ENCODE data around the gene DZIP1L. TPM values are rescaled to one million over a fixed set of nuclear protein-coding genes. Genes with fewer than 3 reads are reported as not detected.

The DZIP1L gene
- total RNA-seq, 1 experiment from 2014 or later: 10.4 TPM

DNA sequence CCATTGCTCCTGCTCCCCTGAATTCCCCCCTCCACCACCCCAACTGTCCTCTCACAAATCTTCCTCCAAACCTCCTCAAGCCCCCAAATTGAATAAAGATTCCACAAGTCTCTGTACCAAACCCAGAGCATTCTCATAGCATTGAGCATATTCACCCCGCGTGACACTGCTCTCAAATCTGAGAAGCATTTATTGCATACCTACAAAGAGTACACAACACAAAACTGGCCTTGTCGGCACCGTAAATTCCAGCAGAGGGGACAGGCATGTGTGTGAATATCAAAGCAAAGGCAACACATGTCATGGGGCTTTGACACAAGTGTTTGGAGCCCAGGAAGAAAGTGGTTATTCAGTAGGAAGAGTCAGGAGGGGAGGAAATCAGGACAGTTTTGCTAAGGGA lies 102.9 kb downstream of the DZIP1L start:
- Histone ChIP-seq H2AK5ac (ENCODE audit: insufficient read length, low read length) (no peak overlapping the region), H2BK120ac (ENCODE audit: low read depth, low read length, poor library complexity, severe bottlenecking) (no peak overlapping the region), H3K23ac (ENCODE audit: insufficient read length, low read depth, low read length) (no peak overlapping the region), H3K23me2 (ENCODE audit: insufficient read length, low read depth, low read length, poor library complexity, severe bottlenecking) (no peaks in the 10 kb centered on the region), H3K79me2 (ENCODE audit: insufficient read depth, low read length) (no peaks in the 10 kb centered on the region), H3K4me1 (ENCODE audit: insufficient read depth, low read length) (no peaks in the 10 kb centered on the region), H3K27me3 (ENCODE audit: insufficient read depth, low read length) (no peaks in the 10 kb centered on the region; the same call in 1 of the 2 replicates), H3K56ac (ENCODE audit: insufficient read length, low read depth, low read length) (no peak overlapping the region), H4K8ac (replicated peaks; ENCODE audit: insufficient read length, low read depth, low read length) (no peak overlapping the region), H3K4me2 (ENCODE audit: insufficient read depth, insufficient read length, low read length) (no peak overlapping the region), H4K5ac (ENCODE audit: insufficient read length, low read depth, low read length) (no peak overlapping the region), H4K20me1 (ENCODE audit: control insufficient read depth, insufficient read depth, insufficient read length) (no peaks in the 10 kb centered on the region), H2BK12ac (ENCODE audit: insufficient read length, low read depth, low read length) (no peak overlapping the region), H3K18ac (ENCODE audit: insufficient read length, low read depth, low read length) (no peak overlapping the region), H2BK15ac (ENCODE audit: low read depth, low read length) (no peak overlapping the region), H2BK20ac (ENCODE audit: low read depth, low read length, poor library complexity, severe bottlenecking) (no peak overlapping the region), H3K14ac (ENCODE audit: insufficient read depth, low read length) (no peak overlapping the region), H3T11ph (ENCODE audit: low read length) (no peak overlapping the region), H3K4ac (ENCODE audit: low read depth, low read length) (no peak overlapping the region), H2AFZ (ENCODE audit: low read length) (no peak overlapping the region), H2BK5ac (ENCODE audit: insufficient read length, low read length) (no peak overlapping the region), H3K27ac (ENCODE audit: insufficient read length, low read depth, low read length) (no peak overlapping the region), H3K9me3 (ENCODE audit: control insufficient read depth, low read depth, low read length) (no peaks in the 10 kb centered on the region), H3K79me1 (ENCODE audit: insufficient read depth, low read depth, low read length, poor library complexity, severe bottlenecking) (no peaks in the 10 kb centered on the region), H4K91ac (ENCODE audit: insufficient read length, low read depth, low read length) (no peak overlapping the region), H3K9ac (ENCODE audit: extremely low read depth, insufficient read length, low read length) (no peak overlapping the region)
- Mint-ChIP-seq H3K27ac (no peak overlapping the region), H3K4me1 (no peaks in the 10 kb centered on the region), H3K9me3 (no peaks in the 10 kb centered on the region; a peak in 1 of 5 replicates), H3K27me3 (ENCODE audit: low read depth) (no peaks in the 10 kb centered on the region), H3K4me3 (no peak overlapping the region), H3K36me3 (ENCODE audit: insufficient read depth in 1 of 3, low read depth in 3 of 3) (no peaks in the 10 kb centered on the region; a peak in 1 of 7 replicates)
- TF ChIP-seq, protein P1, sequence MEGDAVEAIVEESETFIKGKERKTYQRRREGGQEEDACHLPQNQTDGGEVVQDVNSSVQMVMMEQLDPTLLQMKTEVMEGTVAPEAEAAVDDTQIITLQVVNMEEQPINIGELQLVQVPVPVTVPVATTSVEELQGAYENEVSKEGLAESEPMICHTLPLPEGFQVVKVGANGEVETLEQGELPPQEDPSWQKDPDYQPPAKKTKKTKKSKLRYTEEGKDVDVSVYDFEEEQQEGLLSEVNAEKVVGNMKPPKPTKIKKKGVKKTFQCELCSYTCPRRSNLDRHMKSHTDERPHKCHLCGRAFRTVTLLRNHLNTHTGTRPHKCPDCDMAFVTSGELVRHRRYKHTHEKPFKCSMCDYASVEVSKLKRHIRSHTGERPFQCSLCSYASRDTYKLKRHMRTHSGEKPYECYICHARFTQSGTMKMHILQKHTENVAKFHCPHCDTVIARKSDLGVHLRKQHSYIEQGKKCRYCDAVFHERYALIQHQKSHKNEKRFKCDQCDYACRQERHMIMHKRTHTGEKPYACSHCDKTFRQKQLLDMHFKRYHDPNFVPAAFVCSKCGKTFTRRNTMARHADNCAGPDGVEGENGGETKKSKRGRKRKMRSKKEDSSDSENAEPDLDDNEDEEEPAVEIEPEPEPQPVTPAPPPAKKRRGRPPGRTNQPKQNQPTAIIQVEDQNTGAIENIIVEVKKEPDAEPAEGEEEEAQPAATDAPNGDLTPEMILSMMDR (conservative IDR thresholded peaks at IDR 0.05): no peak
- WGBS (ENCODE audit: extremely low coverage, insufficient read length, low lambda C conversion rate): no CpG with 5 or more reads among the region's 4 CpGs
- DNase-seq: no peak

Other genes starting within 250 kb of the DZIP1L start
- not detected in 2 replicates for gene CLDN18, start 105.4 kb downstream of the DZIP1L start, total RNA-seq (2021)
- gene A4GNT, start 16.8 kb upstream of the DZIP1L start, total RNA-seq (2021): not detected in 2 replicates
- 20.8 and 21.6 TPM in 2 replicates for gene DBR1, start 59.3 kb upstream of the DZIP1L start, total RNA-seq (2021)
- 54.7 and 63.6 TPM in 2 replicates for gene ARMC8, start 71.7 kb upstream of the DZIP1L start, total RNA-seq (2021)
- gene NME9, start 214.2 kb upstream of the DZIP1L start, total RNA-seq (2021): not detected in 2 replicates
- 10.6 and 10.9 TPM in 2 replicates for gene MRAS, start 233.0 kb upstream of the DZIP1L start, total RNA-seq (2021)